Stimulated activated CD4-positive, alpha-beta T cell treated with anti-CD3 and anti-CD28 coated beads, Interleukin-15, amount 100 ng/mL, for 24 hours (primary cell): ENCODE data around the gene NMB.

ENCODE experiments used
- DNase-seq: peaks from one replicate; pipeline ENCODE4 v3.0.0-alpha.2; 2020

The NMB gene

DNA sequence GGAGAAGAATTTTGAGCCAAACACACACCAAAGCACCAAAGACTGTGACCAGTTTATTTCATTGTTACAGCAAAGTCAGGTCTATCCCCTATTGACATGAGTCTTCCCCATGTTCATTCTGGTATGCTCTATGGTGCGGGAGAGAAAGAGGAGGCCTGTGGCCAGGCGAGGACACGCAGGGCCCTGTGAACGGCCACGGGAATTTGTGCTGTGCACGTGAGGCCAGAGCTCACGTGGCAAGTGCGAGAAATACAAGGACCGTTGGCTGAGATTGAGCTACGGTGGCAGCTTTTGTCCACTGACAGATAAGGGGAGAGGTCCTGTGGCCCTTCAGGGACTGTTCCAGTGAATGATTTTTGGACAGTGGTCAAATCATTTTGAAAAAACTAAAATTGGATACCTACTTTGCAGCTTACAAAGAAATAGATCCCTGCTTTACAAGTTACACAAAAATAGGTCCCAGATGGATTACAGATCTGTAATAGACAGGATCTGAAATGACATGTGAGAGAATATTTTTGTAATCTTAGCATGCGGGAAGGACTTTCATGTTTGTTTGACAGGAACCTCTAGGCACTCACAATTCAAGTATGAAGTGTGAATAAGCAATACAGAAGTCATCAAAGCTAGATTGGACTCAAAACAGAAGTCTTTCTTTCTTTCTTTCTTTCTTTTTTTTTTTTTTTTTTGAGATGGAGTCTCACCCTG, 48.0 kb downstream of the NMB start:
- no peak for DNase-seq

DNA sequence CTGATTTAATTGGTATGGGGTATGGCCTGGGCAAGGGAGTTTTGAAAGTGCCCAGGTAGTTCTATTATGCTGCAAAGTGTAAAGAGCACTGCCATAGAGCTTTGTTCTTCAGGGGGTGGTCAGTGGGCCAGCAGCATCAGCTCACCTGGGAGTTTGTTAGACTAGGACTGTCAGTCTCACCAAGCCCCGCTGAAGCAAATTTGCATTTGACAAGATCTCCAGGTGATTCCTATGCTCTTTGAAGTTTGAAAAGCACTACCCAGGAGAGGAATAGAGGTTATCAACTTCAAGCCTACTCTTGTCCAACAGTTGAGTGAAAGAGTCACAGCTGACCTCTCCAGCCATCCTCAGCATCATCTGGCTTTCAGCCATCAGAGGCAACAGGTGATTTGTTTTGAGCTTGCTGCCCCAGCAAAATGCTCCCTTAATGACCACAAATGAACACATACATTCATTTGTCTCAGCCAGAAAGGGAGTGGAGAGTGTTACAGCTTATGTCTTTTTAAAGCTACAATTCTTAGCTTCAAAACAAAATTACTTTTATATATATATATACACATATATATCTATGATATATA, 49.2 kb downstream of the NMB start:
- no peak for DNase-seq

DNA sequence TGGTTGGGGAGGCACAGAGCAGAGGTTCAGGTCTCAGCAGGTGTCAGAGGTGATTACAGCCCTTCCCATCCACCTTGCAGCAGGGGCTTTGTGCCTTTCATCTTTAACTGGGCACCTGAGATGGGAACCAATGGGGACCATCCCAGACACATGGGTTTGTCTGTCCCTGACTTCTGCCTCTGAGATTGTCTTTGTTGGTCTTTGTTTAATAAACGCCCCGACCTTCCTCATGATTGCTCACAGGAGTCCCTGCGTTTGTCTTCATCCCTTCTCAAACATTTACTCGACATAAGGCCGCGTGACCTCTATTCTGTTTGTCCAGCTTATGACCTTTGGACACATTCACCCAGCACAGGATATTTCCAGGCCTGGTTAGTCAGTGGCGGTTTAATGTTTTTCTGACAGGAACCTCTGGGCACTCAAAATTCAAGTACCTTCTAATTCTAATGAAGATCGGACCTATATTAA, 51.3 kb downstream of the NMB start:
- DNase-seq, result no peak

DNA sequence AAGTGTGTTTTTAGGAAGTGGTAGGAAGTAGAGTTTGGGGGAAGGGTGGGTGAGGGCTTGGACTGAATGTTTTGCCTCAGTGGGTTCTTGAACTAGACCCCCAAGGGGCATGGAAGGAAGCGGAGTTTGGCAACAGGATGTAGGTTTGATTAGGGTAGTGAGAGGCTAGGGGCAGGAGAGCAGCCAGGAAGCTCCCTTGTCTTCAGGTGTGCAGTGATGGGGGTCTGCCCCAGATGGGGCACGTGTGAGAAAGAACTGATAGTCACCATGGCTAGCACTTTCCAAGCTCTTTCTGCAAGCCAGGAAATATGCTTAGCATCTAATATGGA, 52.5 kb downstream of the NMB start:
- no peak for DNase-seq
